ENCODE measurements around the gene FOXO4.

DNA sequence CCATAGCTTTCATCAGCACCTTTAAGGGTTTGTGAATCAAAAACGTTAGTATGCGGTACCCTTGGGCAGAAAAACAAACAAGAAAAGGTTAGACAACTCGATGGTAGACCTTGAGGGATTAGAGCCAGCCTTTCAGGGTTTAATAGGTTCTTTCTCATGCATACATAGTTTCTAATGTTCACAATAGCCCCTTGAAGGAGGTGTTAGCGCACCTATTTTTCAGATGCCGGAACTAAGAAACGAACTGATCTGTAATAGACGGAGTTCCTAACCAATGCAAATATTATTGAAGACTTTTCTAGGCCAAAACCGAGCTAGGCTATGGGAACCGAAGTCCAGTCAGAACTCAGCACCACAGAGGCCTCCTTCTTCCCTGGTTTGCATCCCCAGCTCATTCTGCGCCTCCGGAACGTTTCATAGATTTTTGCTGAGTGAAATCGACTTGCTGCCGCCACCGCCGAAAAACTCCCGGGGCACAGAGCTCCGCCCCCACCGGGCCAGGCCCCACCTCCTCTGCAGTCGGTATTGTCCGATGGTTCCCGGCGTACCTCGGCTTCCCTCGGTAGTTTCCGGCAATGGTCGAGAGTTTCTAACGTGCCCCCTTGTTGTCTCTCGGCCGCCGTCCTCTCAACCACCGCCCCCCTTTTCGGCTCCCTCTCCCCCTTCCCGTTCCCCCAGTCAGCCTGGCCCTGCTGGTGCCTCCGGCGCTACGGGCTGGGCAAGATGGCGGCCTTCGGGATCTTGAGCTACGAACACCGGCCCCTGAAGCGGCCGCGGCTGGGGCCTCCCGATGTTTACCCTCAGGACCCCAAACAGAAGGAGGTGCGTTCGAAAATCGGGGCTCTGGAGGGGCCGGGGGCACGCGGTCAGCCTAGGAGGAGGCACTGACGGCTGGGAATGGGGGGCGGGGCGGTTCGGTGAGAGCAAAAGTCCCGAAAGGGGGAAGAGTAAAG lies 22.7 kb downstream of the FOXO4 start, which contains the start of gene MED12:
- TF ChIP-seq, protein P1, sequence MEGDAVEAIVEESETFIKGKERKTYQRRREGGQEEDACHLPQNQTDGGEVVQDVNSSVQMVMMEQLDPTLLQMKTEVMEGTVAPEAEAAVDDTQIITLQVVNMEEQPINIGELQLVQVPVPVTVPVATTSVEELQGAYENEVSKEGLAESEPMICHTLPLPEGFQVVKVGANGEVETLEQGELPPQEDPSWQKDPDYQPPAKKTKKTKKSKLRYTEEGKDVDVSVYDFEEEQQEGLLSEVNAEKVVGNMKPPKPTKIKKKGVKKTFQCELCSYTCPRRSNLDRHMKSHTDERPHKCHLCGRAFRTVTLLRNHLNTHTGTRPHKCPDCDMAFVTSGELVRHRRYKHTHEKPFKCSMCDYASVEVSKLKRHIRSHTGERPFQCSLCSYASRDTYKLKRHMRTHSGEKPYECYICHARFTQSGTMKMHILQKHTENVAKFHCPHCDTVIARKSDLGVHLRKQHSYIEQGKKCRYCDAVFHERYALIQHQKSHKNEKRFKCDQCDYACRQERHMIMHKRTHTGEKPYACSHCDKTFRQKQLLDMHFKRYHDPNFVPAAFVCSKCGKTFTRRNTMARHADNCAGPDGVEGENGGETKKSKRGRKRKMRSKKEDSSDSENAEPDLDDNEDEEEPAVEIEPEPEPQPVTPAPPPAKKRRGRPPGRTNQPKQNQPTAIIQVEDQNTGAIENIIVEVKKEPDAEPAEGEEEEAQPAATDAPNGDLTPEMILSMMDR (conservative IDR thresholded peaks at IDR 0.05; ENCODE audit: low read length): no peak
- TF ChIP-seq EZH2phosphoT487 (IDR thresholded peaks at IDR 0.05; ENCODE audit: borderline replicate concordance, low read depth, low read length): no peak
